Transverse colon (tissue), 4 donors: ENCODE data around the gene RNF224. TPM values are rescaled to one million over a fixed set of nuclear protein-coding genes. Genes with fewer than 3 reads are reported as not detected.
A peak's percentile ranks its signal among the peaks of the same experiment; 100 is the strongest.

Experiments
- DNase-seq: peaks from one replicate; pipeline ENCODE4 v3.0.0-alpha.2; 2019
- H3K27ac ChIP-seq, 4 donors: fragments of 200-600 bp; sonication (generic); 2 replicates each; pipeline ENCODE4 v1.5.1; 2016 to 2018; ENCODE audit warnings: inconsistent platforms in 4 of 4
- H3K27me3 ChIP-seq: fragments of 200-600 bp; sonication (generic); 2 replicates; pipeline ENCODE4 v1.5.1; 2017; ENCODE audit warnings: inconsistent platforms
- H3K36me3 ChIP-seq, 4 donors: fragments of 200-600 bp; sonication (generic); 2 replicates each; pipeline ENCODE4 v1.5.1; 2017 to 2019; ENCODE audit warnings: inconsistent platforms in 4 of 4
- H3K4me1 ChIP-seq, 4 donors: fragments of 200-600 bp; sonication (generic); 2 replicates each; pipeline ENCODE4 v1.5.1; 2017 to 2020; ENCODE audit warnings: inconsistent platforms in 4 of 4
- H3K4me3 ChIP-seq, 4 donors: fragments of 200-600 bp; sonication (generic); 1 replicate in 1 of 4; 2 replicates in 3 of 4; pipeline versions ENCODE4 v1.5.1 to v1.6.1; 2017 to 2019; ENCODE audit warnings: inconsistent platforms in 4 of 4
- H3K9me3 ChIP-seq, 2 donors: fragments of 200-600 bp; sonication (generic); 2 replicates each; pipeline ENCODE4 v1.5.1; 2017 to 2019; ENCODE audit warnings: inconsistent platforms in 2 of 2
- CTCF ChIP-seq, 5 experiments: fragments of 200-600 bp in 3 of 5; fragments of 450-650 bp in 2 of 5; sonication (generic) in 3 of 5; IDR thresholded peaks; 1 replicate in 2 of 5; 2 replicates in 3 of 5; pipeline ENCODE4 v1.5.1; 2016 to 2017; ENCODE audit warnings: antibody characterized with exemption in 5 of 5, inconsistent platforms in 3 of 5, mild to moderate bottlenecking in 2 of 5, moderate library complexity in 1 of 5
- EP300 ChIP-seq: sonication (generic); formaldehyde crosslinking; IDR thresholded peaks from one replicate; pipeline ENCODE4 v1.6.1; 2017; ENCODE audit warnings: antibody characterized with exemption, low read depth
- POLR2A ChIP-seq: fragments of 450-650 bp; IDR thresholded peaks from one replicate; pipeline ENCODE4 v1.6.1; 2016; ENCODE audit warnings: antibody characterized with exemption, mild to moderate bottlenecking, moderate library complexity
- POLR2AphosphoS5 ChIP-seq, 3 donors: sonication (generic); formaldehyde crosslinking; IDR thresholded peaks; one replicate each; pipeline ENCODE4 v1.6.1; 2016; ENCODE audit warnings: antibody characterized with exemption in 3 of 3
- WGBS, 2 donors: methylation state at CpG; one replicate each; pipeline ENCODE4 v1.1.5; 2018; ENCODE audit warnings: low coverage in 1 of 2; 5-methylcytosine and 5-hydroxymethylcytosine counted together
- in situ Hi-C, 4 donors: fragments of 200-750 bp; cut with MboI; loops; one replicate each; pipeline versions ENCODE4 v1.15.0 to v1.15.1; 2017; ENCODE audit warnings: low sequenced_read_pairs in 3 of 4, low pct_ligation_motif_present in 1 of 4, low pct_unique_long_range_greater_than_20kb in 1 of 4
- intact Hi-C: fragments of 100-400 bp; cut with DNase I; formaldehyde crosslinking; loops from one replicate; pipeline ENCODE4 v1.15.1; 2023; ENCODE audit warnings: low total_unique reads
- total RNA-seq, 4 donors: library from RNA; depleted of rRNA; stranded (reverse); fragments of >200 nt; gene quantifications; one replicate each; pipeline ENCODE4 v1.1.0, GENCODE V29; 2016

The RNF224 gene
- total RNA-seq, 4 donors from 2014 or later = not detected

DNA sequence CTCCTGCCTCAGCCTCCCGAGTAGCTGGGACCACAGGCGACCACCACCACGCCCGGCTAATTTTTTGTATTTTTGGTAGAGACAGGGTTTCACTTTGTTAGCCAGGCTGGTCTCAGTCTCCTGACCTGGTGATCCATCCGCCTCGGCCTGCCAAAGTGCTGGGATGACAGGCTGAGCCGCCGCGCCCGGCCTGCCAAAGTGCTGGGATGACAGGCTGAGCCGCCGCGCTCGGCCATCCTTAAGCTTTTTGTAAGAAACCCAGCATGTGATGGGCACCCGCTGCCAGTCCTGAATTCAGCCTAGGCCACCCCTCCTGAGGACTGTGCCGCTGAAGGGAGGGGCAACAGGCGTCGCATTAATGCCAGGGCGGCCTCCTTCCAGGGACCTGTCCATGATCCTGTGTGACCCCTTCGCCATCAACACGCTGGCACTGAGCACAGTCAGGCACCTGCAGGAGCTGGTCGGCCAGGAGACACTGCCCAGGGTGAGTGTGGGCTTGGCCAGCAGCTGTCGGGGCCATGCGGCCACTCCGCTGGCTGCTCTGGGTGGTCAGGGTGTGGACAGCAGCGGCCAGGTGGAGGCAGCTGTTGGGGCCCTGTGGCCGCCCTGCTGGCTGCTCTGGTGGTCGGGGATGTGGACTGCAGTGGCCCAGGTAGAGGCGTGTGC, 38.3 kb downstream of the RNF224 start:
- TF ChIP-seq EP300 (no peak), CTCF (IDR thresholded peaks at IDR 0.05) (no peak), POLR2A (no peak), POLR2AphosphoS5 (IDR thresholded peaks at IDR 0.05) (no peak)
- in situ Hi-C loops (no loop called here), intact Hi-C loops (no loop called here)
- Histone ChIP-seq H3K27ac (no peak overlapping the region), H3K36me3 (peaks cover 0 to 28% (median 8%) of the 10 kb centered on the region in 4 donors), H3K9me3 (no peaks in the 10 kb centered on the region), H3K4me1 (peaks cover 13 to 24% (median 22%) of the 10 kb centered on the region in 4 donors), H3K27me3 (no peaks in the 10 kb centered on the region), H3K4me3 (no peak overlapping the region)
- WGBS, 2 donors = 91% methylated on average over 29 of the region's 29 CpGs; no CpG with 5 or more reads in 1 of the 2 donors
- DNase-seq = no peak

- H3K4me1 ChIP-seq = peaks cover 13 to 24% (median 22%) of the 10 kb centered on the region in 4 donors
- no peak overlapping the region for H3K4me3 ChIP-seq
- in situ Hi-C loops = no loop called here
- H3K27ac ChIP-seq = no peak overlapping the region
- H3K36me3 ChIP-seq = peaks cover 0 to 28% (median 8%) of the 10 kb centered on the region in 4 donors
- no peak for DNase-seq
- intact Hi-C loops = no loop called here
- no peaks in the 10 kb centered on the region for H3K27me3 ChIP-seq
- no peaks in the 10 kb centered on the region for H3K9me3 ChIP-seq
- 93% methylated on average over 14 of the region's 15 CpGs; no CpG with 5 or more reads in 1 of the 2 donors for WGBS, 2 donors
- TF ChIP-seq EP300 (no peak), POLR2AphosphoS5 (IDR thresholded peaks at IDR 0.05) (no peak), CTCF (IDR thresholded peaks at IDR 0.05) (no peak), POLR2A (no peak)
These were observed 38.8 kb downstream of the RNF224 start for GRCh38 chr9:137266162-137266527.

DNA sequence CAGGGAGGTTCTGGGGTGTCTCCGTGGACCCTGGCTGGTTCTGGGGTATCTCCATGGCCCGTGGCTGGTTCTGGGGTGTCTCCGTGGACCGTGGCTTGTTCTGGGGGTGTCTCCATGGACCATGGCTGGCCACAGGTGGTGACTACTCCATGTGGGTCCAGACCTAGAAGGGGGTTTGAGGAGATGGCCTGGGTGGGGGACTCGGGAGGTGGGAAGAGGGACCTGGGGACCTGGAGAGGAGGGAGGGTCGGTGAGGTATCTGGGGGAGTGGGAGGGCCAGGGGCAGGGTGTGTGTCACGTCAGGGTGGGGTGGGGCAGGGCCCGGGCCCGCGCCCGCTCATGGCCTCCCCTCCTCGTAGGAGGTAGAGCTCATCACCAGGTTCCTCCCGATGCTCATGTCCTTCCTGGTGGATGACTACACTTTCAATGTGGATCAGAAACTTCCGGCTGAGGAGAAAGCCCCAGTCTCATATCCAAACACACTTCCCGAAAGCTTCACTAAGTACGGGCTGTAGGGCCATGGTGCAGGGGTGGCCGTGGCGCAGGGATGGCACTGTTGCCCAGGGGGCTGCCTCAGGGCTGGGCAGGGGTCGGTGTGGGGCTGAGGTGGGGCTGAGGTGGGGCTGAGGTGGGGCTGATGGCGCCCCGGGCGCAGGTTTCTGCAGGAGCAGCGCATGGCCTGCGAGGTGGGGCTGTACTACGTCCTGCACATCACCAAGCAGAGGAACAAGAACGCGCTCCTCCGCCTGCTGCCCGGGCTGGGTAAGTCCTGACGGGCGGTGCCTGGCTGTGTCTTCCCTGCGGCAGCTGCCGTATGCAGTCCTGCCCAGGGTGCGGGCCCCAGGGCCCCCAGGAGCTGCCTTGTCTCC, 39.5 kb downstream of the RNF224 start:
- in situ Hi-C loops (no loop called here), intact Hi-C loops (no loop called here)
- H3K27ac ChIP-seq = no peak overlapping the region
- no peaks in the 10 kb centered on the region for H3K27me3 ChIP-seq
- DNase-seq = no peak
- peaks cover 0 to 28% (median 8%) of the 10 kb centered on the region in 4 donors for H3K36me3 ChIP-seq
- H3K4me3 ChIP-seq = no peak overlapping the region
- peaks cover 13 to 24% (median 22%) of the 10 kb centered on the region in 4 donors for H3K4me1 ChIP-seq
- 20 to 90% methylated on average over 1 to 34 of the region's 34 CpGs for WGBS, 2 donors
- TF ChIP-seq EP300 (no peak), POLR2A (no peak), CTCF (IDR thresholded peaks at IDR 0.05) (no peak), POLR2AphosphoS5 (IDR thresholded peaks at IDR 0.05) (no peak)
- no peaks in the 10 kb centered on the region for H3K9me3 ChIP-seq

- H3K36me3 ChIP-seq = peaks cover 0 to 36% (median 15%) of the 10 kb centered on the region in 4 donors
- peaks cover 13 to 24% (median 22%) of the 10 kb centered on the region in 4 donors for H3K4me1 ChIP-seq
- in situ Hi-C loops (no loop called here), intact Hi-C loops (no loop called here)
- peak overlapping the region in 3 of 4 donors; percentile 77 to 83 (median 77) for H3K27ac ChIP-seq
- H3K27me3 ChIP-seq = no peaks in the 10 kb centered on the region
- H3K9me3 ChIP-seq = no peaks in the 10 kb centered on the region
- no peak for DNase-seq
- WGBS, 2 donors = 80 to 89% methylated on average over 1 to 6 of the region's 6 CpGs
- no peak overlapping the region for H3K4me3 ChIP-seq
- no peak for TF ChIP-seq POLR2AphosphoS5 (IDR thresholded peaks at IDR 0.05)
- no peak for TF ChIP-seq EP300
- no peak for TF ChIP-seq CTCF (IDR thresholded peaks at IDR 0.05)
- no peak for TF ChIP-seq POLR2A
These were observed 40.6 kb downstream of the RNF224 start for GRCh38 chr9:137267933-137268355.
